HG02571 (cell line): ENCODE measurements around the gene MED12L.
"Not testable (repeated sequence)": the region's sequence is repeated elsewhere in the genome, so short reads cannot be mapped to it uniquely, and the experiment has no call there.

Source experiments
- ATAC-seq: cut with Tn5 transposase; IDR thresholded peaks from one replicate; pipeline ENCODE4 v1.9.1; 2021; ENCODE audit warnings: mild to moderate bottlenecking, moderate library complexity; ENCODE audit not compliant: unreplicated experiment

Gene MED12L

DNA sequence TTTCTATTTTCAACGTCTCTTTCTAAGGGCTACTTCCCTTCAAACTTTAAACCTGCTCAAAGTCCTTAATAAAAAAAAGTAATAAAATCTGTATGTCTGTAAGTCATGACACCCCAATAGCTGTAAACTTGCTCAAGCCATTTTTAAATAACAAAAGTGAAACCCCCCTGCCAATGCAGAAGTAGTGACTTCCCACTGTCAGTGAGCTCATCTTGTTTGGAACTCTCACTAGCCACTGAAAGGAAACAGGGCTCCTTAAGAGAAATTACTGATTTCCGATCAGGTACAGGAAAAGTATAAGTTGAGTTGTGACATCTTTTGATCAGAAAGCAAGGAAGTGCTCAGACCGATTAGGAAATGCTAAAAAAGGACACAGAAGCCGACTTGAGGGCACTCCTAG, 145.2 kb downstream of the MED12L start:
- ATAC-seq: peak; percentile 60

GRCh38 chr3:151232403-151232802, 146.9 kb downstream of the MED12L start:
- ATAC-seq: not testable (repeated sequence)

DNA sequence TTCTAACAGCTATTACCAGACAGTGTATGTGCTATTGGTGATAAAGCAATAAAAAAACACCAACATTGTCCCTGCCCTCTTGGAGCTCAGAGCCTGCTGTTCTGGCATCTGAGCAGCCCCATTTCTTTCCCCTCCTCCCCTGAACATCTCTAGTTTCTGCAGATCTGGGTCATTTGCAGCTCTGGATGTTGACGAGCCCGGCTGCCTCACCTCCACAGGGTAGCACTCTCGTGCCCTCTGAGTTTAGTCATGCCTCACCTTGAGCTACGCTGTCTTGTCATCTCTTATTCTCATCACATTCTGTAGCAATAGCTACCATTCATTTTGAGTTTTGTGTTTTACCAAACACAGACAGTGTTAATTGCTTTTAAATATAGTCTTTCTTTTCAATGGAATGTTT, 147.5 kb downstream of the MED12L start:
- ATAC-seq: no peak

GRCh38 chr3:151234825-151235224, 149.4 kb downstream of the MED12L start:
- ATAC-seq: no peak

- ATAC-seq: no peak
These were observed 150.9 kb downstream of the MED12L start for GRCh38 chr3:151236316-151236715.

DNA sequence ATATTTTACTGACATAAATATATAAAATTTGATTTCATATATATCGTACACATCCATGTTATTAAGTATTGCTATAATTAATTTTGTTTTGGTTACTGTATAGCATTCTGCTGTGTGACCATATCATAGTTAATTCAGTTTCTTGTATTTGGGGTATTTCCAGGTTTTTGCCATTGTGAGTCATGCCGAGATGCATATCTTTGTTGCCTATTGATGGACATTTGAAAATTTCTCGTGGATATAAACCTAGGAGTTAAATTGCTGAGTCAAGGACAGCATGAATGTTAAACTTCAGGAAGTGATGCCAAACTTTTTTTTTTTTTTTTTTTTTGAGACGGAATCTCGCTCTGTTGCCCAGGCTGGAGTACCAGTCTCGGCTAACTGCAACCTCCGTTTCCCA, 151.3 kb downstream of the MED12L start:
- no peak for ATAC-seq

GRCh38 chr3:151242006-151242405, 156.5 kb downstream of the MED12L start:
- not testable (repeated sequence) for ATAC-seq

GRCh38 chr3:151248772-151249337, 163.4 kb downstream of the MED12L start:
- no peak for ATAC-seq

GRCh38 chr3:151256749-151257148, 171.3 kb downstream of the MED12L start:
- ATAC-seq: no peak

DNA sequence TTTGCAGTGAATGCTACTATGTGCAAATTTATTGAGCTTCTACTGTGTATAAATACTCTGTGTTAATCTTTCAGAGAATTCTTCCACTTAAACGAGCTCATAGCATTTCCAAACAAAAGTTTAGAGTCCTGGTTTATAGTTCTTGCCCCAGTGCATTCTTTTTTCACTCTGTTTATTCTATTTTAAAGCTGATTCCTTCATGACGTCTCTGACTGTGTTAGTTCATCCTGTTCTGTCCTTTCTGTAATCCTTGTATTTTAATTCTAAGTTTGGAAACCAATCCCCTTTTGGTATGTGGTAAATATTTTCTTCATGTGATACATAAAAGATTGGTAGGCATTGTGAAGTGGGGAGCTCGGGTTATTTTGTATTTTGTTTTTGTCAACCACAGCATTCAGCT, 174.2 kb downstream of the MED12L start:
- ATAC-seq: no peak

GRCh38 chr3:151262871-151263525, 177.5 kb downstream of the MED12L start:
- ATAC-seq: no peak

DNA sequence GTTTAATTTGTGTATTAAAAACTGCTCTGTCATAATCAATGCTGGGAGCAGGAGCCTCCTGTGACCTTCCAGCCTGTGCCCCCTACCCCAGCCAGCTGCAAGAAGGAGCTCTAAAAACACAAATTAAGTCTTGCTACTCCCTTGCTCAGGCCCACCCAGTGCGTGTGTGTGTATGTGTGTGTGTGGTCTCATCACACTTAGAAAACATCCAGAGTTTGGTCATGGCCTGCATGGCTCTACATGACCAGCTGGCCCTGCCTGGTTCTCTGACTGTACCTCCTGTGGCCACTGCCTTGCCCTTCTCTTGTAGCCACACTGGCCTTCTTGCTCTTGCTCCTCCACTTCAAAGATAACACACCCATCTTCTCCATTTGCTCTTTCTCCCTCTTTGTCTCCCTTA, 179.1 kb downstream of the MED12L start:
- ATAC-seq: no peak

- ATAC-seq: no peak
These were observed 179.7 kb downstream of the MED12L start for GRCh38 chr3:151265166-151265565.

- ATAC-seq: peak; percentile 99
These were observed 180.4 kb downstream of the MED12L start for GRCh38 chr3:151265866-151266265.

- ATAC-seq: no peak
These were observed 181.6 kb downstream of the MED12L start for GRCh38 chr3:151267066-151267465.

DNA sequence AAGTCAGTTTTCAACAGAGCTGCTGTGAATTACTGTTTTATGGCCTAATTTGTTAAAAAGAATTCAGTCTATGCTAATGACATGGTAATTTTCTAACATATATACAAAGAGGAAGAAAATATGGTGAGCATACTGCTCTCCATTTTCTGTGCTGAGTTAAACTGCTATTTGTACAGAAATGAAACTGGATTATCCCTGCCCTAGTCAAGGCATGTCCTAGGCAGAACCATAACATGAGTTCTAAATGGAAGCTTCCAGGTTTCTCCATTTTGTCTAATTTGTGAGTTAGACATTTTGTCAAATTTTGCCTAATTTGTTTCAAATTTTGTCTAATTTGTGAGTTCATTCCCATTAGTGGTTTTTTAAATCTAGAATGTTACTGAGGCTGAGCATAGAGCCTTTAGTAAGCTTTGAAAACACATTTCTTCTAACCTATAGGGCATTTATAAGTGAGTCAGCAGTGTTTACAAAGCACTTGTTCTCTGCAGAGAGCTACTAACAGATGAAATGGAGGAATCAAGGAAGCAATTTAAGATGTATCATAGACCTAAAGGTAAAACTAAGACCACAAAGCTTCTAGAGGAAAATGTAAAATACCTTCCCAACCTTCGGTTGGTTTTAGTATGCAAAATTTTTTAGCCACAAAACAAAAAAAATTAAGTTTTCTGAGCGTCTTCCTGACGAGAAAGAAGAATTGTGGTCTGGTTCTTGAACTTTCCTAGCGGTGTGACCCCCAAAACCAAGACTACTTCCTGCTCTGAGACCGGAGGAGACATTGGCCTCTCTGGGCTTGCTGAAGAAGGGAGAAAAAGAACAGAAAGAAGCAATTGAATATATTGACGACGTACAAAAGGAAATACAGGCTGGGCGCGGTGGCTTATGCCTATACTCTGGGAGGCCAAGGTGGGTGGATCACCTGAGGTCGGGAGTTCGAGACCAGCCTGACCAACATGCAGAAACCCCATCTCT, 183.1 kb downstream of the MED12L start:
- ATAC-seq: peak; percentile 35

- no peak for ATAC-seq
These were observed 184.2 kb downstream of the MED12L start for GRCh38 chr3:151269631-151270030.

DNA sequence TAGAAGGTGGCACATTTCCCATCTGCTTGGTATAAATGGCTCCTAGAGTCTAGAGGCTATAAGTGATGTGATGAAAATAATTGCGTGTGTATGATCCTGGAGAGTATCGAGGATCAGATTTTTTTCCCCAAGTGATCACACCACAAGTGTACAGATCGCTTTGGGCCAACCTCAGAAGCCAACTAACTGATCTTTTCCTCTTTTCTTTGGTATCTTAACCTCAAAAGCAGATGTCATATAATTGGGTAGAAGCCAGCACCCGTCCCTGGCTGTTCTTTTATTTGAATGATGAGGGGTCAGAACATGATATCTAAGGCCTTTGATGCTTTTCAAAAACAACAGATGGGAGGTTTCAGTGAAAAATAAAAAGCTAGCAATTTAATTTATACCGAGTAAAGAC, 189.6 kb downstream of the MED12L start:
- no peak for ATAC-seq

DNA sequence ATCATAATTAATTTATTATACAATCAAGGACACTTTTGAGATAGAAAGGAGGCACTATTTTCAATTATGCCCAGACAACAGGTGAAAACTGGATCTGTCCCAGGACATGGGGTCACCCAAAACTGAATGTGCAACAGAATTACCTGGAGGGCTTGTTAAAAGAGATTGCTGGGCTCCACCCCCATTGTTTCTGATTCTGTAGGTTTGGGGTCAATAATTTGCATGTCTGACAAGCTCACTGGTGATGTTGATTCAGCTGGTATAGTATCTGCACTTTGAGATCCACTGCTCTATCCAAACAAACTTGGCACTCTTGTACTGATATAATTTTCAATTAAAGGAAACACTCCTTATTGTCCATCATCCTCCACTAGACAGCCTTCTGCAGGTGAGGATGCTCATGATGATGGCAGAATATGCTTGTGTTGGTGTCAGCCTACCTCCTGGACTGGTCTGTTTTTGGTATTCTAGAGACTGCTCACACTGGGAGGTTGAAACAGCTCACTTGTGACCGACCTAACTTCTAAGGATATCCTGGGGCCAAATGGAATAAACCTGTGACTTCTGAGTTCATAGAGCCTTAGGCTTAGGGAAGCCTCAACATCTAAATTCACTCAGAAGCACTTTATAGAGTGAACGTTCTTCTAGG, 190.7 kb downstream of the MED12L start:
- ATAC-seq: no peak

GRCh38 chr3:151276687-151277042, 191.2 kb downstream of the MED12L start:
- no peak for ATAC-seq

DNA sequence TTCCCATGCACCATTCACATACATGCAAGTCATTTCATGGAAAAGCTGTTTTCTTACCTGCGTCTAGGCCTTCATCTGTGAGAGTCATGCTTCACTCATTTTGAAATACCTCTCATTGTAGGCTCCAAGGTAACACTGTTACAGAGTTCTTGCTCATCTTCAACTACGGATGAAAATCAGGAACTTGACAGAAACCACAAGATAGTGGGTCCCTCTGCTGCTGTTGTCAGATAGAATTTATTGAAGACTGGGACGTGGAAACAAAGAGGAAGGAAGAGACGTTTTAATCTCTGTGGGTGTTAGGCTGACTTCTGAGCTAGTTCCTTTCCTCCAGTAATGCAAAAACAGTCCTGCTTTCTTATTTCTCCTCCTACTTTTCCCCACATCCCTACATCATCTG, 192.8 kb downstream of the MED12L start, which contains the start of gene P2RY14:
Gene P2RY14, minus strand, starts transcription at position 313 of the 400 bp plus-strand sequence. CDS start 64,226 bp downstream, outside the sequence.
- no peak for ATAC-seq
